Measurements from ENCODE around the gene CLECL1. TPM values are rescaled to one million over a fixed set of nuclear protein-coding genes. Genes with fewer than 3 reads are reported as not detected.

CLECL1 gene
- 1 to 10 TPM; 1.8 to 2.3 TPM for total RNA-seq

DNA sequence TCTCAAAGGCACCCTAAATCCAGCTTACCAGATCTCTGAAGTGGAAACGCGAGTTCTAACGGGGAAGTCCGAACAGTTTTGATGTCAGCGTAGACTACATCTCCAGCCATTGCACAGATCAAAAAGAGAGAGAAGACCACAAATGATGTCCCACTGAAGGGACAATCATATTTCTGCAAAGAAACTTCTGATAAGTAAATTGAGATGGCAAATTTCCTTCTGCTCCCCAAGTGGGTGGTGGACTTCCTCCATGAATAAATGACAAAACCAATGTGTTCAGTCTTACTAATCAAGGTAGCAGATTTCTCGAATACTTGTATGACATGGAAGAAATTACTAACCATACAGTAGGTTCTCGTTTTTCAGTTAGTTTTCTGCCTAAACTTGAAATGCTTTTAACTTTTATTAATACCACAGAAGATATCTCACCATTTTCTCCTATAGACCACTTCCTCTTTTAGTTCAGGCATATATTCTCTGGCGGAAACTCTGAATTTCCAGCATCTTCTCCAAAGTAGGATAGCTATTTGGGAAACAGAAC lies at the start of gene CLECL1:
Gene CLECL1 (minus strand): TSS at position 177 of the 541 bp plus-strand sequence.

DNA sequence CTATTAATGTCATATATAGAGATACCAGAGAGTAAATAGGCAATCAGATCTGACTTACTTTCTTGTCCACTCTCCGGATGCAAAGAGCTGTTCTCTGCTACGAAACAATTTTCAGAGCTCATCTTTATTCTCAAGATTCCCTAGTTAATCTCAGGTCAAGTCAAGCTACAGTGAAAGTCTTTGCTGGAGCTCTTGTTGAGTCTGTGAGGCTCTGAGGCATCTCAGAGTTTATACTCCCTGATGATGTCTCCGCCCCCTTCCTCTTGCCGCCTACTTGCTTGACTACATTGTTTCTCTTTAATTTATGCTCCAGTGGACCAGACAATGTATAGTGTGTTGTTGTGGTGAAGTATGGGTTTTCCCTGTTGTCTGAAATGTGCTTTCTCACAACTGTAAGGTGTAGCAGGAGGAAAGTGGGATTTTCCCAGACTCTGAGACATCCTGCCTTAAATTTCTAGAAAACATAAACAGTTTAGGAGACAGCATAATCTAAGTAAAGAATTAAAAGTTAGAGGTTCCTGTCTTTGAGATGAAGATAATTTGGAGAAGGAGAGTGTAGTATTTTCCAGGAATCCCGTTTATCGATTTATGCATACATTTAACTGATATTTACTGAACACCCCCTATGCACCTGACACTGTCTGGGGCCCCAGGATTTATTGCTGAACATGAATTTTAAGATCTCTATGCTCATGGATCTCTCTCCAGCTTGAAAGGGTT lies 28.0 kb upstream of the CLECL1 start, which contains the start of gene CD69:
Gene CD69 (minus strand): TSS at position 203 of the 720 bp plus-strand sequence. CDS start 81 bp downstream, at position 122.

Other genes starting within 250 kb of the CLECL1 start
- under 1 TPM; 0.18 to 0.67 TPM for gene KLRB1, start 125.2 kb downstream of the CLECL1 start, total RNA-seq
- gene CLEC2D, start 63.4 kb downstream of the CLECL1 start, total RNA-seq: 100 to 1,000 TPM; 310 to 315 TPM
- 100 to 1,000 TPM; 147 to 152 TPM for gene CD69, start 27.8 kb upstream of the CLECL1 start, total RNA-seq
- gene KLRF1, start 94.4 kb upstream of the CLECL1 start, total RNA-seq: under 1 TPM; 0.22 to 0.25 TPM
- 10 to 100 TPM; 90.5 to 94.5 TPM for gene CLEC2B, start 136.3 kb upstream of the CLECL1 start, total RNA-seq
- gene KLRF2, start 148.4 kb upstream of the CLECL1 start, total RNA-seq: not detected
- not detected for gene CLEC2A, start 199.3 kb upstream of the CLECL1 start, total RNA-seq
- gene CLEC12A, start 238.3 kb upstream of the CLECL1 start, total RNA-seq: under 1 TPM; 0.23 to 0.53 TPM

All from activated naive CD4-positive, alpha-beta T cell treated with anti-CD3 and anti-CD28 coated beads, Interleukin-2, amount 10 ng/mL, durations not matched to agents 5 hours and 36 hours (primary cell).